ENCODE measurements around the gene C10orf71. TPM values are rescaled to one million over a fixed set of nuclear protein-coding genes. Genes with fewer than 3 reads are reported as not detected.

Gene C10orf71
- total RNA-seq, 1 experiment from 2014 or later, result not detected

DNA sequence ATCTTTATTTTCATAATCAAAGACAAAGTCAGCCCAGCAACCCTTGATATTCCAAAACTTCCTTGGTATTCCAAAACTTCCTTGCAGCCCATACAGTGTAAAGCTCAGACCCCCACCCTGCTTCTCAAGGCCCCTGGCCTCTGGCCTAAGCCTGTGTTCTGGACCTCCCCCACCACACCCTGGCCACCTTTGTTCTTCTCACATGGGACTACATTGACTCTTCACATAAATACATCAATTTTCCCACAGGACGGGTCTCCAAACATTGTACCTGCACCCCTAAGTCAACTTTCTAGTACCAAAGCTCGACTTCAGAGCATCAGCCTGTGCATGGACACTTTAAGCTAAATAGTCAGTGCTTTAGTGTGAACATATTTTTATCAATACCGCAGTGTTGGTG is 56.3 kb downstream of the C10orf71 start:
- no peaks in the 10 kb centered on the region for H3K4me1 Mint-ChIP-seq (ENCODE audit: low read depth, unreplicated experiment)
- intact Hi-C loops (cut with micrococcal nuclease; ENCODE audit: unreplicated experiment), result no loop called here
- Histone ChIP-seq H3K9me3 (no peaks in the 10 kb centered on the region; the same call in 1 of the 2 replicates), H3K4me3 (ENCODE audit: low read depth, low read length) (no peak overlapping the region), H3K27me3 (replicated peaks; ENCODE audit: control insufficient read depth, insufficient read depth, low read length) (no peaks in the 10 kb centered on the region), H3K4me1 (no peaks in the 10 kb centered on the region), H3K36me3 (ENCODE audit: control insufficient read depth, insufficient read depth, low read length) (no peaks in the 10 kb centered on the region)
- POLR2A ChIA-PET, result no interaction called here
- no peaks in the 10 kb centered on the region for H3K9me3 Mint-ChIP-seq (ENCODE audit: unreplicated experiment)
- CTCF ChIA-PET, result no interaction called here
- DNase-seq, result no peak
- H3K27me3 Mint-ChIP-seq (ENCODE audit: insufficient read depth, unreplicated experiment), result peaks cover 13% of the 10 kb centered on the region
- H3K4me3 Mint-ChIP-seq (ENCODE audit: unreplicated experiment), result no peak overlapping the region
- H3K27ac Mint-ChIP-seq (ENCODE audit: unreplicated experiment), result no peak overlapping the region
- TF ChIP-seq CTCF (IDR thresholded peaks at IDR 0.05; ENCODE audit: insufficient read depth in 1 of 2, low read depth in 1 of 2, low read length in 1 of 2, severe bottlenecking in 1 of 2, unreplicated experiment in 1 of 2), result no peak
- no peaks in the 10 kb centered on the region for H3K36me3 Mint-ChIP-seq (ENCODE audit: insufficient read depth, unreplicated experiment)
- BruUV-seq (replicated peaks), result no TSS peak

DNA sequence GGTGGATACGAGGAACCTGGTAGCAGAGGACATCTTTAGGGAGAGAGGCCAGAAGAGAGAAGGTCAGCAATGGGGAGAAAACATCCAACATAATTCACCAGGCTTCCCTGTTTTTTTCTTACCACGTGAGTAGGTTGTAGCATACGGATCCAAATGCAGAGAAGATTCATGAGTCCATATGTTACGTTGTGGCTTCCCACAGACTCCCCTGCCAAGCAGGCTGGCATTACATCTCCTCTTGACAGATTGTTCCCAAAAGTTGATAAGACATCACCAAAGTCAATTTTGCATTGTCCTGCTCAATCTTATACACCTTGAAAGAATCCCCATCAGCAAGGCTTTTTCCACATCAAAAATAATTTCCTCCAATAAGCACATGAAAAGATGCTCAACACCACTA is 57.2 kb downstream of the C10orf71 start:
- Histone ChIP-seq H3K4me1 (no peaks in the 10 kb centered on the region), H3K36me3 (ENCODE audit: control insufficient read depth, insufficient read depth, low read length) (no peaks in the 10 kb centered on the region), H3K4me3 (ENCODE audit: low read depth, low read length) (no peak overlapping the region), H3K27me3 (replicated peaks; ENCODE audit: control insufficient read depth, insufficient read depth, low read length) (no peaks in the 10 kb centered on the region), H3K9me3 (no peaks in the 10 kb centered on the region; the same call in 1 of the 2 replicates)
- Mint-ChIP-seq H3K36me3 (ENCODE audit: insufficient read depth, unreplicated experiment) (no peaks in the 10 kb centered on the region), H3K27ac (ENCODE audit: unreplicated experiment) (no peak overlapping the region), H3K27me3 (ENCODE audit: insufficient read depth, unreplicated experiment) (peaks cover 13% of the 10 kb centered on the region), H3K4me1 (ENCODE audit: low read depth, unreplicated experiment) (no peaks in the 10 kb centered on the region), H3K4me3 (ENCODE audit: unreplicated experiment) (no peak overlapping the region), H3K9me3 (ENCODE audit: unreplicated experiment) (no peaks in the 10 kb centered on the region)
- ChIA-PET POLR2A (no interaction called here), CTCF (no interaction called here)
- no peak for TF ChIP-seq CTCF (IDR thresholded peaks at IDR 0.05; ENCODE audit: insufficient read depth in 1 of 2, low read depth in 1 of 2, low read length in 1 of 2, severe bottlenecking in 1 of 2, unreplicated experiment in 1 of 2)
- DNase-seq, result no peak
- BruUV-seq (replicated peaks), result no TSS peak
- intact Hi-C loops (cut with micrococcal nuclease; ENCODE audit: unreplicated experiment), result no loop called here

DNA sequence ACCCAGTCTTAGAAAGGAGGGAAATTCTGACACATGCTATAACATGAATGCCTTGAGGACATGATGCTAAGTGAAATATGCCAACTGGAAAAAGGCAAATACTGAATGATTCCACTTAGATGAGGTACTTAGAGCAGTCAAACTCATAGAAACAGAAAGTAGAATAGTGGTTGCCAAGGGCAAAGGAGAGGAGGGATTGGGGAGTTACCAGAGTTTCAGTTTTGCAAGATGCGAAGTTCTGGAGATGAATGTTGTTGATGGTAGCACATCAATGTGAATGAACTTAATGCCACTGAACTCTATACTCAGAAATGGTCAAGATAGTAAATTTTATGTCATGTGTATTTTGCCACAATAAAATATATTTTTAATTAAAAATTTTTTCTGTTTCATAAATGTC is 58.0 kb downstream of the C10orf71 start:
- H3K27me3 Mint-ChIP-seq (ENCODE audit: insufficient read depth, unreplicated experiment), result peaks cover 9% of the 10 kb centered on the region
- POLR2A ChIA-PET, result no interaction called here

More for the DNA sequence above, 58.0 kb downstream of the C10orf71 start:
- no peak for DNase-seq
- no TSS peak for BruUV-seq (replicated peaks)
- H3K4me1 ChIP-seq, result no peaks in the 10 kb centered on the region
- no peaks in the 10 kb centered on the region; the same call in 1 of the 2 replicates for H3K9me3 ChIP-seq
- H3K4me1 Mint-ChIP-seq (ENCODE audit: low read depth, unreplicated experiment), result no peaks in the 10 kb centered on the region
- no peak overlapping the region for H3K4me3 Mint-ChIP-seq (ENCODE audit: unreplicated experiment)
- TF ChIP-seq CTCF (IDR thresholded peaks at IDR 0.05; ENCODE audit: insufficient read depth in 1 of 2, low read depth in 1 of 2, low read length in 1 of 2, severe bottlenecking in 1 of 2, unreplicated experiment in 1 of 2), result no peak
- CTCF ChIA-PET, result no interaction called here
- intact Hi-C loops (cut with micrococcal nuclease; ENCODE audit: unreplicated experiment), result no loop called here
- H3K36me3 ChIP-seq (ENCODE audit: control insufficient read depth, insufficient read depth, low read length), result no peaks in the 10 kb centered on the region
- H3K4me3 ChIP-seq (ENCODE audit: low read depth, low read length), result no peak overlapping the region
- H3K27ac Mint-ChIP-seq (ENCODE audit: unreplicated experiment), result no peak overlapping the region
- H3K27me3 ChIP-seq (replicated peaks; ENCODE audit: control insufficient read depth, insufficient read depth, low read length), result no peaks in the 10 kb centered on the region
- H3K36me3 Mint-ChIP-seq (ENCODE audit: insufficient read depth, unreplicated experiment), result no peaks in the 10 kb centered on the region
- no peaks in the 10 kb centered on the region for H3K9me3 Mint-ChIP-seq (ENCODE audit: unreplicated experiment)

All from Caco-2 (cell line).